ENCODE data around the gene OXCT1.

DNA sequence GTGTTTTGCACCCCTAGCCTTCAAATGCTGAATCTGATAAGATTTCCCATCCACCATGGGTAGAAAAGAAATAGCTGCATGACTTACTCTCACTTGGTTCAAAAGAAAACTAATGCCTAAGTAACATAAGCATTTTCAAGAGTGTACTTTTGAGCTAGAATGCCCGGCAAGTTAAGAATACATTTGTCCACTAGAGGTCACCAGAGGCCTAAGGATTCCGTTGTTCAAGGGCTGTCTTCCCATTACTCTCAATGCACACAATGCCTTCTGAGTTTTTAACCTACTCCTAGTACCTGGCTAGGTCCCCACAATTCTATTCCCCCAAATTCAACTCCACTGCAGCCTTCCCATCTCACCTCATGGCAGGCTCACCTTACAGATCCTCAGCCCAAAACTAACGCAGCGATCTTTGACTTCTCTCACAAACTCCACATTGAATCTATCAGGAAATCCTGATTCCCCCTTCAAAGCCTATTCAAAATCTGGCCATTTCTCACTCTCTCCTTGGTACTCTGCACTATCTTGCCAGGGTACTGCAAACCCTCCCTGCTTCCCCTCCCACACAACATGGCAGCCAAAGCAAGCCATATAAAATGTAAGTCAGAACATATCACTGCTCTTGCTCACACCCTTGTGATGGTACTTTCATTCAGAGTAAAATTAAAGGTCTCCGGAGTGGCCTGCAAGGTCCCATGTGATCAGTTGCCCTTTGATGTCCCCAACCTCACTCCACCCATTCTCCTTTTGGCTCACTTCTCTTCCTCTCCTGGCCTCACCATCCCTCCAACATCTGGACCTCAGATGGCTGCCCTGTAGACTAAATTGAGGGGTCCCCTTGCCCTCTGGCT, 13.4 kb downstream of the OXCT1 start:
- TF ChIP-seq RCOR1 (IDR thresholded peaks at IDR 0.05; ENCODE audit: low read depth, low read length) (no peak), POLR2A (IDR thresholded peaks at IDR 0.05; ENCODE audit: low read length) (no peak), ESRRA (IDR thresholded peaks at IDR 0.05; ENCODE audit: borderline replicate concordance, low read length) (no peak)
- TF ChIP-seq, protein P1, sequence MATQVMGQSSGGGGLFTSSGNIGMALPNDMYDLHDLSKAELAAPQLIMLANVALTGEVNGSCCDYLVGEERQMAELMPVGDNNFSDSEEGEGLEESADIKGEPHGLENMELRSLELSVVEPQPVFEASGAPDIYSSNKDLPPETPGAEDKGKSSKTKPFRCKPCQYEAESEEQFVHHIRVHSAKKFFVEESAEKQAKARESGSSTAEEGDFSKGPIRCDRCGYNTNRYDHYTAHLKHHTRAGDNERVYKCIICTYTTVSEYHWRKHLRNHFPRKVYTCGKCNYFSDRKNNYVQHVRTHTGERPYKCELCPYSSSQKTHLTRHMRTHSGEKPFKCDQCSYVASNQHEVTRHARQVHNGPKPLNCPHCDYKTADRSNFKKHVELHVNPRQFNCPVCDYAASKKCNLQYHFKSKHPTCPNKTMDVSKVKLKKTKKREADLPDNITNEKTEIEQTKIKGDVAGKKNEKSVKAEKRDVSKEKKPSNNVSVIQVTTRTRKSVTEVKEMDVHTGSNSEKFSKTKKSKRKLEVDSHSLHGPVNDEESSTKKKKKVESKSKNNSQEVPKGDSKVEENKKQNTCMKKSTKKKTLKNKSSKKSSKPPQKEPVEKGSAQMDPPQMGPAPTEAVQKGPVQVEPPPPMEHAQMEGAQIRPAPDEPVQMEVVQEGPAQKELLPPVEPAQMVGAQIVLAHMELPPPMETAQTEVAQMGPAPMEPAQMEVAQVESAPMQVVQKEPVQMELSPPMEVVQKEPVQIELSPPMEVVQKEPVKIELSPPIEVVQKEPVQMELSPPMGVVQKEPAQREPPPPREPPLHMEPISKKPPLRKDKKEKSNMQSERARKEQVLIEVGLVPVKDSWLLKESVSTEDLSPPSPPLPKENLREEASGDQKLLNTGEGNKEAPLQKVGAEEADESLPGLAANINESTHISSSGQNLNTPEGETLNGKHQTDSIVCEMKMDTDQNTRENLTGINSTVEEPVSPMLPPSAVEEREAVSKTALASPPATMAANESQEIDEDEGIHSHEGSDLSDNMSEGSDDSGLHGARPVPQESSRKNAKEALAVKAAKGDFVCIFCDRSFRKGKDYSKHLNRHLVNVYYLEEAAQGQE (IDR thresholded peaks at IDR 0.05) = no peak
- TF ChIP-seq, protein P2, sequence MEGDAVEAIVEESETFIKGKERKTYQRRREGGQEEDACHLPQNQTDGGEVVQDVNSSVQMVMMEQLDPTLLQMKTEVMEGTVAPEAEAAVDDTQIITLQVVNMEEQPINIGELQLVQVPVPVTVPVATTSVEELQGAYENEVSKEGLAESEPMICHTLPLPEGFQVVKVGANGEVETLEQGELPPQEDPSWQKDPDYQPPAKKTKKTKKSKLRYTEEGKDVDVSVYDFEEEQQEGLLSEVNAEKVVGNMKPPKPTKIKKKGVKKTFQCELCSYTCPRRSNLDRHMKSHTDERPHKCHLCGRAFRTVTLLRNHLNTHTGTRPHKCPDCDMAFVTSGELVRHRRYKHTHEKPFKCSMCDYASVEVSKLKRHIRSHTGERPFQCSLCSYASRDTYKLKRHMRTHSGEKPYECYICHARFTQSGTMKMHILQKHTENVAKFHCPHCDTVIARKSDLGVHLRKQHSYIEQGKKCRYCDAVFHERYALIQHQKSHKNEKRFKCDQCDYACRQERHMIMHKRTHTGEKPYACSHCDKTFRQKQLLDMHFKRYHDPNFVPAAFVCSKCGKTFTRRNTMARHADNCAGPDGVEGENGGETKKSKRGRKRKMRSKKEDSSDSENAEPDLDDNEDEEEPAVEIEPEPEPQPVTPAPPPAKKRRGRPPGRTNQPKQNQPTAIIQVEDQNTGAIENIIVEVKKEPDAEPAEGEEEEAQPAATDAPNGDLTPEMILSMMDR (IDR thresholded peaks at IDR 0.05) = peak; percentile 86
